GM06990 (cell line): ENCODE measurements around the gene ETFB.

Source experiments
- DNase-seq: peaks from one replicate; pipeline ENCODE4 v3.0.0-alpha.2; 2011; ENCODE audit not compliant: insufficient read length; ENCODE audit errors: extremely low read depth
- H3K27me3 ChIP-seq: replicated peaks from 2 replicates; pipeline ENCODE4 v1.6.0; 2011; ENCODE audit warnings: low read length; ENCODE audit not compliant: control insufficient read depth, insufficient read depth
- H3K36me3 ChIP-seq: 2 replicates; pipeline ENCODE4 v1.5.1; 2011; ENCODE audit warnings: low read length; ENCODE audit not compliant: control insufficient read depth, insufficient read depth
- H3K4me3 ChIP-seq: replicated peaks from 2 replicates; pipeline ENCODE4 v1.5.1; 2011; ENCODE audit warnings: low read depth, mild to moderate bottlenecking, control low read depth, low read length
- TF ChIP-seq, protein P1 (sequence below): IDR thresholded peaks from 2 replicates; pipeline ENCODE4 v1.5.1; 2011; ENCODE audit warnings: low read length, control low read depth, mild to moderate bottlenecking, inconsistent platforms; ENCODE audit not compliant: insufficient read depth, poor library complexity, severe bottlenecking

The ETFB gene

DNA sequence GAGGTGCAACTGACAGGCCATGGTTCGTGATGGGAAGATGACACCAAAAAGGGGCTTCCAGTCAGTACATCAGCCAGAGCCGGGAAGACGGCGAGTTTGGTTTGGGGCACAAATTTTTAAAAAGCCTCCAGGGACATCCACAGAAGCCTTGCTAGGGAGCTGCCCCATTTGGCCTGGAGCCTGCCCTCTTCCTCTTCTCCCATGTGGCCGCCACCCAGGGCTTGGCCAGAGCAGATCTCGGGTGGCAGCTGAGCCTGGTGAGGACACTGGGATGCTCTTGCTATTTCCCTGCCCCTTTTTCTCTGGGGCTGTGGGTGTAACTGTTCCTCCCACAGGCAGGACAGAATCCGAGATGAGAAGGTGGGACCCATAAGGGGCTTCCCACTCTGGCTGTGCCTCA is 8.2 kb downstream of the ETFB start:
- no peak for DNase-seq
- Histone ChIP-seq H3K27me3 (no peaks in the 10 kb centered on the region), H3K36me3 (peaks cover 2% of the 10 kb centered on the region), H3K4me3 (no peak overlapping the region)
- TF ChIP-seq, protein P1, sequence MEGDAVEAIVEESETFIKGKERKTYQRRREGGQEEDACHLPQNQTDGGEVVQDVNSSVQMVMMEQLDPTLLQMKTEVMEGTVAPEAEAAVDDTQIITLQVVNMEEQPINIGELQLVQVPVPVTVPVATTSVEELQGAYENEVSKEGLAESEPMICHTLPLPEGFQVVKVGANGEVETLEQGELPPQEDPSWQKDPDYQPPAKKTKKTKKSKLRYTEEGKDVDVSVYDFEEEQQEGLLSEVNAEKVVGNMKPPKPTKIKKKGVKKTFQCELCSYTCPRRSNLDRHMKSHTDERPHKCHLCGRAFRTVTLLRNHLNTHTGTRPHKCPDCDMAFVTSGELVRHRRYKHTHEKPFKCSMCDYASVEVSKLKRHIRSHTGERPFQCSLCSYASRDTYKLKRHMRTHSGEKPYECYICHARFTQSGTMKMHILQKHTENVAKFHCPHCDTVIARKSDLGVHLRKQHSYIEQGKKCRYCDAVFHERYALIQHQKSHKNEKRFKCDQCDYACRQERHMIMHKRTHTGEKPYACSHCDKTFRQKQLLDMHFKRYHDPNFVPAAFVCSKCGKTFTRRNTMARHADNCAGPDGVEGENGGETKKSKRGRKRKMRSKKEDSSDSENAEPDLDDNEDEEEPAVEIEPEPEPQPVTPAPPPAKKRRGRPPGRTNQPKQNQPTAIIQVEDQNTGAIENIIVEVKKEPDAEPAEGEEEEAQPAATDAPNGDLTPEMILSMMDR = no peak

DNA sequence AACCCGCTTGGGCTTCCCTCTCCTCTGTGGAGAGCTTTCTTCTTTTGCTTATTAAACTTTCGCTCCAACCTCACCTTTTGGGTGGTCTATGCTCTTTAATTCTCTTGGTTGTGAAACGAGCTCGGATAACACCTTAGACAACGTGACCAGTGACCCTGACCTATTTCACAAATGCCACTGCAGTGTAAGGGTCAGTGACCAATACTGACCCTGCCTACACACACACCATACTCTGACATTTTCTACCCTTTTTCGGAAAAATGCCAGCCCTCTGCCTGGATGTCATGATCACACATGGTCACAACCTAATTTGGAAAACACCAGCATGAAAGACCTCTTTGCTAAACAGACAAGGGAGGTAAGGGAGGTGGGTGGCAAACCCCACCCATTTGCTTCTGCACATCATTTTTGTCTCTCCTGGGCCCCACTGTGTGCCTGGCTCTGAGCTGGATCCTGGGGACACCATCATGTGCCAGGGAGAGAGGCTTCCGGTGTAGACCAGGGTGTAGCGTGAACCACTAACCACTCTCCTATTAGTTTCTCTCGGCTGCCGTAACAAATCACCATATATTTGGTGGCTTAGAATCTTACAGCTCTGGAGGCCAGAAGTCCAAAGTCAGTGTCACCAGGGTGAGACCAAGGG is 9.9 kb downstream of the ETFB start:
- no peaks in the 10 kb centered on the region for H3K27me3 ChIP-seq
- TF ChIP-seq, protein P1 = no peak
- DNase-seq = no peak

GRCh38 chr19:51354742-51355148 is 11.4 kb downstream of the ETFB start:
- no peak for DNase-seq
- peaks cover 16% of the 10 kb centered on the region for H3K36me3 ChIP-seq
- no peaks in the 10 kb centered on the region for H3K27me3 ChIP-seq
- TF ChIP-seq, protein P1 = no peak
- H3K4me3 ChIP-seq = no peak overlapping the region

More for the DNA sequence above, 9.9 kb downstream of the ETFB start:
- Histone ChIP-seq H3K36me3 (peaks cover 8% of the 10 kb centered on the region), H3K4me3 (no peak overlapping the region)

GRCh38 chr19:51354103-51354741 is 12.0 kb downstream of the ETFB start:
- Histone ChIP-seq H3K36me3 (peaks cover 16% of the 10 kb centered on the region), H3K4me3 (no peak overlapping the region), H3K27me3 (no peaks in the 10 kb centered on the region)
- TF ChIP-seq, protein P1 = no peak
- DNase-seq = no peak

- TF ChIP-seq, protein P1 = no peak
- H3K4me3 ChIP-seq = no peak overlapping the region
- DNase-seq = no peak
- peaks cover 16% of the 10 kb centered on the region for H3K36me3 ChIP-seq
- H3K27me3 ChIP-seq = no peaks in the 10 kb centered on the region
These were observed 13.3 kb downstream of the ETFB start for GRCh38 chr19:51352783-51353360.
